Fibroblast of lung (primary cell): ENCODE data around the gene GOLGA6L7.
"Not testable (repeated sequence)": the region's sequence is repeated elsewhere in the genome, so short reads cannot be mapped to it uniquely, and the experiment has no call there.

Experiments
- EZH2 ChIP-seq: IDR thresholded peaks from 2 replicates; pipeline ENCODE4 v1.5.1; 2012; ENCODE audit warnings: low read length, control low read depth, mild to moderate bottlenecking; ENCODE audit errors: missing control alignments
- TF ChIP-seq, protein P1 (sequence below), 2 donors: IDR thresholded peaks in 1 of 2; conservative IDR thresholded peaks in 1 of 2; 1 replicate in 1 of 2; 2 replicates in 1 of 2; pipeline ENCODE4 v1.5.1; 2011 to 2012; ENCODE audit warnings: low read length in 2 of 2, control low read depth in 1 of 2, inconsistent platforms in 1 of 2, low read depth in 1 of 2, mild to moderate bottlenecking in 1 of 2

DNA sequence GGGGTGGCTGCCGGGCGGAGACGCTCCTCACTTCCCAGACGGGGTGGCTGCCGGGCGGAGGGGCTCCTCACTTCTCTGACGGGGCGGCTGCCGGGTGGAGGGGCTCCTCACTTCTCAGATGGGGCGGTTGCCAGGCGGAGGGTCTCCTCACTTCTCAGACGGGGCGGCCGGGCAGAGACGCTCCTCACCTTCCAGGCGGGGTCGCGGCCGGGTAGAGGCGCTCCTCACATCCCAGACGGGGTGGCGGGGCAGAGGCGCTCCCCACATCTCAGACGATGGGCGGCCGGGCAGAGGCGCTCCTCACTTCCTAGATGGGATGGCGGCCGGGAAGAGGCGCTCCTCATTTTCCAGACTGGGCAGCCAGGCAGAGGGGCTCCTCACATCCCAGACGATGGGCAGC lies 1.3 kb upstream of the GOLGA6L7 start:
- TF ChIP-seq, protein P1, sequence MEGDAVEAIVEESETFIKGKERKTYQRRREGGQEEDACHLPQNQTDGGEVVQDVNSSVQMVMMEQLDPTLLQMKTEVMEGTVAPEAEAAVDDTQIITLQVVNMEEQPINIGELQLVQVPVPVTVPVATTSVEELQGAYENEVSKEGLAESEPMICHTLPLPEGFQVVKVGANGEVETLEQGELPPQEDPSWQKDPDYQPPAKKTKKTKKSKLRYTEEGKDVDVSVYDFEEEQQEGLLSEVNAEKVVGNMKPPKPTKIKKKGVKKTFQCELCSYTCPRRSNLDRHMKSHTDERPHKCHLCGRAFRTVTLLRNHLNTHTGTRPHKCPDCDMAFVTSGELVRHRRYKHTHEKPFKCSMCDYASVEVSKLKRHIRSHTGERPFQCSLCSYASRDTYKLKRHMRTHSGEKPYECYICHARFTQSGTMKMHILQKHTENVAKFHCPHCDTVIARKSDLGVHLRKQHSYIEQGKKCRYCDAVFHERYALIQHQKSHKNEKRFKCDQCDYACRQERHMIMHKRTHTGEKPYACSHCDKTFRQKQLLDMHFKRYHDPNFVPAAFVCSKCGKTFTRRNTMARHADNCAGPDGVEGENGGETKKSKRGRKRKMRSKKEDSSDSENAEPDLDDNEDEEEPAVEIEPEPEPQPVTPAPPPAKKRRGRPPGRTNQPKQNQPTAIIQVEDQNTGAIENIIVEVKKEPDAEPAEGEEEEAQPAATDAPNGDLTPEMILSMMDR (conservative IDR thresholded peaks at IDR 0.05 in 1 of 2, IDR thresholded peaks at IDR 0.05 in 1 of 2; ENCODE audit: low read depth in 1 of 2, low read length in 2 of 2), result not testable (repeated sequence)
- TF ChIP-seq EZH2, result not testable (repeated sequence)
